Measurements from ENCODE around the gene EN2. TPM values are rescaled to one million over a fixed set of nuclear protein-coding genes. Genes with fewer than 3 reads are reported as not detected.

EN2 gene
- total RNA-seq, 2 experiments from 2014 or later = not detected

DNA sequence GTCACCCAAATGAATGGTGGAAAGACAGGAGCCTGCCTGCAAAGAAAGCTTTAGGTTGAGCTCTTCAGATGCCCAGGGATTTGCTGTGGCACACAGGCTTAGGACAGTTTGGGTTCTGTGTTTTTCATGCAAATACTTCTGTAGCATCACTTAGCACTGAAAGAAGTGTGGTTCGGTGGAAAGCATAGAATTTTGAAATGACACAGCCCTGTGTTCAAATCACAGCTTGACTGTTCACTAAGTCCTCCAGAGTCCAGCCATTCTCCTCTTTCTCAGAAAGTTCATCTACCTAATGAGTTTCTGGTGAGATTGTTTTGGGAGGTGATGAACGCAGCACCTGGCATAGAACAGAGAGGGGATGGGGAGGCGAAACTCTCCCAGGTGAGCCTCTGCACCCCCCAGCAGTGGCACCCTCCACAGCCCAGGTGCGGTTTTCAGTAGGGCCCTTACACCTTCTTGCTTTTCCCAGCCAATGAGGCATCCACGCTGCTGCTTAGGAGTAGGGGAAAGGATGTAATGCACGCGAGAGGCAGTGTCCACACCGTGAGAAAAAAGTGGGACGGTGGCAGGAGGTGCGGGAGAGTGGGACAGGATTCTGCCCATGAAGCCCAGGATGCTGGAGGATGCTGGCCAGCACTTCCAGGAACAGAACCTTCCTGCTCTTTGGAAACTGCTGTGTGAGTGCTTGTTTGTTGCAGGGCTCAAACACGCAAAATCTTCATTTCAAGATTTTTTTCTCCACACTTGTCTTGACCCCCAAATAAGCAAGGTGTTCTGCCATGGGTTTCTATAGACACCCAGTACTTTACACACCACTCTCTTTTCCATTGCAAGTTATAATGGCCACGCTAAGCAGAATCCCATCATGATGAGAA is 11.6 kb downstream of the EN2 start:
- CTCF ChIA-PET = no interaction called here
- Mint-ChIP-seq H3K4me3 (no peak overlapping the region), H3K36me3 (ENCODE audit: low read depth) (no peaks in the 10 kb centered on the region)

DNA sequence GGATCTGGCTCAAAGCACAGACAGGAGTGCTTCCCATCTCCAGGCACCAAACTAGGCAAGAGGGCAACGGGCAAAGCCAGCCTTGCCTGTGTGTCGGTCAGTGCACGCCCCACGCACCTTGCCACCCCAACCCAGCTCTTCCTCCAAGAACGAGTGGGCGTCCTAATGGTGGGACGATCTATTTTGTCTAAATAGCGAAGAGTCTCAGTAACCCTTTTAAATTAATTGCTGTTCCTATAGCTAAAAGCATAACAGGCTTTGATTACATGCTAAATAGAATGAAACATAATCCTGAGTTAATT is 12.2 kb downstream of the EN2 start:
- DNase-seq = no peak
- Mint-ChIP-seq H3K27me3 (ENCODE audit: low read depth) (peaks cover 85% of the 10 kb centered on the region), H3K36me3 (ENCODE audit: low read depth) (no peaks in the 10 kb centered on the region), H3K4me3 (no peak overlapping the region), H3K4me1 (ENCODE audit: low read depth) (peaks cover 18% of the 10 kb centered on the region), H3K9me3 (no peaks in the 10 kb centered on the region), H3K27ac (no peak overlapping the region)
- CTCF ChIA-PET = no interaction called here
- intact Hi-C loops (cut with micrococcal nuclease) = no loop called here

More for the DNA sequence above, 11.6 kb downstream of the EN2 start:
- Mint-ChIP-seq H3K27ac (no peak overlapping the region), H3K9me3 (no peaks in the 10 kb centered on the region), H3K27me3 (ENCODE audit: low read depth) (peaks cover 86% of the 10 kb centered on the region), H3K4me1 (ENCODE audit: low read depth) (peaks cover 21% of the 10 kb centered on the region)
- DNase-seq = no peak
- intact Hi-C loops (cut with micrococcal nuclease) = loop anchor here (5.0 to 10.0 kb wide), 3 partner anchors 265 to 1543 kb away; partner anchors contain the start of genes MNX1 and SHH

DNA sequence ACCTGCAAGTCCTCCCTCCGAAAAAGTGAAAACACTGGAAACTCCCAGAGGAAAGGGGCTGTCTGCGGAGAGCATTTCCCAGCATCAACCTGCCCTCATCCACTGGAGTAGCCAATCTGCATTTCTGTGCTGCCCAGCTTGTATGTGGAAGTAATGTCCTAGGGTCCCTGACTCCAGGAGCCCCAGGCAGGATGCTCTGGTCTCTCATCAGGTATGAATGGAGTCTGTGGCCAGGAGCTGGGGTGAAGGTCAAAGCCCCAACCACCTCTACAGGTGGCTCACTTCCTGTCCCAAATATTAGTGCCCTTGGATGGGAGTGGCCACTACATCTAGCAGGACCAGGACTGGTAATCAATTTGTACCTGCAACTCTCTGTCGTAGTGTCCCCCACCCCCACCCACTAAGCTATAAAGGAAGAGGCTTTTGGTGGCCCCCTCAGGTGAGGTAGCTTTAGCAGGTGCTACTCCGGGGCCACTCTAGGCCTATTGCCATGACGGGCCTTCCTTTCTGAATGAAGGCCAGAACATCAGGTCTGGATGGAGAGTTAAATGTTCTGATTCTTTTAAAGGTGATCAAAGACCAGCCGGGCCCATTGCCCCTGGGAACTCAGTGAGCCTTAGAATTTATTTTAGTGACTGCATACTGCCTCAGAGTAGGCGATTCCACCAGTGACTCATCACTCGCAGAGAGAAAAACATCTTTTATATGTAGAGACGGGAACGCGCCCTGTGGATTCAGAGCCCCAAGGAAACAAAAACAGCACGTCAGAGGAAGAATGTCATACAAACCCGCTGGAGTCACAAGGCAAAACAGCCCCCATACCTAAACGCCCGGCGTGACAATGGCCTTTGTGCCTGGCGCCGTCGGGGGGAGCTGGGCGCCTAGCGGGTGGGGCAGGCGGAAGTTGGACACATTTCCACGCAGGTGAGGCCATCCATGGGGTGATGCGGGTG is 13.0 kb downstream of the EN2 start:
- no peak for DNase-seq
- intact Hi-C loops (cut with micrococcal nuclease) = no loop called here
- Mint-ChIP-seq H3K4me3 (no peak overlapping the region), H3K4me1 (ENCODE audit: low read depth) (peaks cover 15% of the 10 kb centered on the region), H3K36me3 (ENCODE audit: low read depth) (no peaks in the 10 kb centered on the region), H3K27me3 (ENCODE audit: low read depth) (peaks cover 85% of the 10 kb centered on the region), H3K9me3 (peaks cover 2% of the 10 kb centered on the region), H3K27ac (no peak overlapping the region)
- CTCF ChIA-PET = interaction anchor here (0.6 to 0.8 kb wide), 2 partner anchors 91 to 270 kb away, joined by 3 read pairs; no protein-coding TSS in a partner anchor

DNA sequence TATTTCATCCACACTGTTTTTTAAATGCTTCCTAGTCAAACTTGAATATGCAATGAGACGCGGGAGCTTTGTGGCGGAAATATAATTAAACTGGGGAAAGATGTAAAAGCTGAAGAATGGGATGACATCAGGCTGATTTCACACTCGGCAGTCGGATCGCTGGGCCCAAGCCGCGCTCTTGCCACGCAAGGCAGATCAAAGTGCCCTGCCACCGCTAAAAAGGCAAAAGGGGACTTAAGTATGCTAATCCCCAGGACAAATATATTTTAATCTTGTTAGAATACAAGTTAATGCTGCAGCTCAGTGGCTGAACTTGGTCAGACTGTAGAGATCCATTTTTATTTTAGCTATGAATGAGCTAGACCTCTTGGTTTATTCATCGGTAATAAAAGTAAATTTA is 13.8 kb downstream of the EN2 start:
- Mint-ChIP-seq H3K4me1 (ENCODE audit: low read depth) (peaks cover 13% of the 10 kb centered on the region), H3K4me3 (no peak overlapping the region), H3K27me3 (ENCODE audit: low read depth) (peaks cover 86% of the 10 kb centered on the region), H3K36me3 (ENCODE audit: low read depth) (no peaks in the 10 kb centered on the region), H3K27ac (no peak overlapping the region), H3K9me3 (peaks cover 2% of the 10 kb centered on the region)
- no peak for DNase-seq
- CTCF ChIA-PET = interaction anchor here (0.6 kb wide), 1 partner anchor 200 kb away, joined by 3 read pairs; no protein-coding TSS in a partner anchor
- intact Hi-C loops (cut with micrococcal nuclease) = no loop called here

DNA sequence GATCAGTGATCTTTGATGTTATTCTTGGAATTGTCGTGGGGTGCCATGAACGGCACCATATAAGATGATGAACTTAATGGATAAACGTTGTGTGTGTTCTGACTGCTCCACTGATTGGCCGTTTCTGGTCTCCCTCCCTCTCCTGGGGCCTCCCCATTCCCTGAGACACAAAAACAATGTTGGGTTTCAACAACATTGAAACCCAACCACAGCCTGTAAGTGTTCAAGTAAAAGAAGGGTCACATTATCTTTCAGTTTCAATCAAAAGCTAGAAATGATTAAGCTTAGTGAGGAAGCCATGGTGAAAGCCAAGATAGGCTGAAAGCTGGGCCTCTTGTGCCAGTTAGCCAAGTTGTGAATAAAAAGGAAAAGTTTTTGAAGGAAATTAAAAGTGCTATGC is 19.5 kb downstream of the EN2 start:
- intact Hi-C loops (cut with micrococcal nuclease) = no loop called here
- Mint-ChIP-seq H3K9me3 (peaks cover 9% of the 10 kb centered on the region), H3K27me3 (ENCODE audit: low read depth) (peaks cover 71% of the 10 kb centered on the region), H3K36me3 (ENCODE audit: low read depth) (no peaks in the 10 kb centered on the region), H3K4me3 (no peak overlapping the region), H3K4me1 (ENCODE audit: low read depth) (peaks cover 9% of the 10 kb centered on the region), H3K27ac (no peak overlapping the region)
- DNase-seq = peak; percentile 39
- CTCF ChIA-PET = interaction anchor here (0.7 kb wide), 1 partner anchor 133 kb away, joined by 3 read pairs; no protein-coding TSS in a partner anchor

DNA sequence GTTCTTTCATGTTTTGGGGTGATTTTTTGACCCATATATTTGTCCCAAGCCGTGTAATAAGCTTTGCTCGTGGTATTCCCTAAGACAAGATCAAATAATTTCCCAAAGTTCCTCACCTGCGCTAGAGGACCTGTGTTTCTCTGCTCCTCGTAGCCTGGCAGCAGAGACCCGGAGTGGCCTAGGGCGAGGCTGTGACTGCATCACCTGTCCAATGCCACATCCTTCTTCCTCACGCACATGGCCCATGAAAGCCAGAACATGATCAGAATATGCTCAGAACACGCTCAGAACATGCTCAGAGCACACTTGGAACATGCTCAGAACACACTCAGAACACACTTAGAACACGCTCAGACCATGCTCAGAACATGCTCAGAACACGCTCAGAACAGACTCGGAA is 23.8 kb downstream of the EN2 start:
- H3K27me3 Mint-ChIP-seq (ENCODE audit: low read depth) = peaks cover 52% of the 10 kb centered on the region
- H3K4me1 Mint-ChIP-seq (ENCODE audit: low read depth) = peaks cover 15% of the 10 kb centered on the region
- intact Hi-C loops (cut with micrococcal nuclease) = no loop called here
- no peak overlapping the region for H3K27ac Mint-ChIP-seq
- H3K4me3 Mint-ChIP-seq = no peak overlapping the region
- H3K36me3 Mint-ChIP-seq (ENCODE audit: low read depth) = no peaks in the 10 kb centered on the region
- CTCF ChIA-PET = no interaction called here
- DNase-seq = no peak
- peaks cover 8% of the 10 kb centered on the region for H3K9me3 Mint-ChIP-seq

DNA sequence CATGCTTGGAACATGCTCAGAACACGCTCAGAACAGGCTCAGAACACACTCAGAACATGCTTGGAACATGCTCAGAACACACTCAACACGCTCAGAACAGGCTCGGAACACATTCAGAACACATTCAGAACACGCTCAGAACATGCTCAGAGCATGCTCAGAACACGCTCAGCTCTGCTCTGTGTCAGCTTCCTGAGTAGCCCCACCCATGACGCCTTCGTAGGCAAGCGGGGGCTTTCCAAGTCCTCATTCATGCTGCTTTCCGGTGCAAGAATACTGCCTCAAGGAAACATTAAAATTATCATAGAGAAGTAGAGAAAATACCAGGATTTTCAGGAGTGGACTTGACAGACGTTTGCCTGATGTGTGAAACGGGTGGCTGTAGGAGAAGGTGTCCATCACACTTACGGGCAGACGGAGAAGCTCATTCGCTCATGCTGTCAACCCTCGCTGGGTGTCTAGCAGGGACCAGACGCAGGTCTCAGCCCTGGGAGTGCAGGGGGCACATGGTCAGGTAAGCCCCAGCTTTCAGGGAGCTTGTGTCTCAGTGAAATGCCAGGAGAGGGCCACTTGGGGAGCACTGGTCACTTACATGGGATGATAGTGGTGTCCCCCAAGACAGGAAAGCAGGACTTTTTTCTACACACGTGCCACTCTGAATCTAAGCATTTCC is 24.7 kb downstream of the EN2 start:
- CTCF ChIA-PET = no interaction called here
- peak overlapping the region; percentile 30 for H3K27ac Mint-ChIP-seq
- DNase-seq = peak; percentile 37
- H3K9me3 Mint-ChIP-seq = peaks cover 8% of the 10 kb centered on the region
- peaks cover 48% of the 10 kb centered on the region for H3K27me3 Mint-ChIP-seq (ENCODE audit: low read depth)
- peak overlapping the region; percentile 59 for H3K4me3 Mint-ChIP-seq
- intact Hi-C loops (cut with micrococcal nuclease) = no loop called here
- H3K36me3 Mint-ChIP-seq (ENCODE audit: low read depth) = no peaks in the 10 kb centered on the region
- H3K4me1 Mint-ChIP-seq (ENCODE audit: low read depth) = peaks cover 11% of the 10 kb centered on the region

DNA sequence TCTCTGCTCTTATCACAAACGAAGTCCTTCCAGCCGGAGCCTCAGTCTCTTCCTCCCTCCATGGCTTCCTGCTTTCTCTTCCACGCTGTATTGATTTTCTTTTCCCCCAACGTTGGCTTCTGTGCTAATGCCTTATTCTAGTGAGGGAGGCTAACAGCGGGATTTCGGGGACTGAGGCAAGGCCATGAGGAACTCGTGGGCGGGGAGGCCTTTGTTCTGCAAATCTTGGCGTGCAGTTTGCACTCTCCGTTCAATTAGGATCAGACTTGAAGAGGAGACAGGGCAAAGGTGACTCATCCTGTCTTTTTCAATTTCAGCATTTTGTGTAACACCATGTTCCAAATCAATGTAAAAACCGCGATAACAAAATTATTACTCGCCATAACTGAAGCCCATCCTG is 25.3 kb downstream of the EN2 start:
- H3K36me3 Mint-ChIP-seq (ENCODE audit: low read depth) = no peaks in the 10 kb centered on the region
- peaks cover 8% of the 10 kb centered on the region for H3K4me1 Mint-ChIP-seq (ENCODE audit: low read depth)
- intact Hi-C loops (cut with micrococcal nuclease) = no loop called here
- CTCF ChIA-PET = no interaction called here
- peaks cover 50% of the 10 kb centered on the region for H3K27me3 Mint-ChIP-seq (ENCODE audit: low read depth)
- peaks cover 8% of the 10 kb centered on the region for H3K9me3 Mint-ChIP-seq
- H3K27ac Mint-ChIP-seq = no peak overlapping the region
- no peak for DNase-seq
- H3K4me3 Mint-ChIP-seq = peak overlapping the region; percentile 59

DNA sequence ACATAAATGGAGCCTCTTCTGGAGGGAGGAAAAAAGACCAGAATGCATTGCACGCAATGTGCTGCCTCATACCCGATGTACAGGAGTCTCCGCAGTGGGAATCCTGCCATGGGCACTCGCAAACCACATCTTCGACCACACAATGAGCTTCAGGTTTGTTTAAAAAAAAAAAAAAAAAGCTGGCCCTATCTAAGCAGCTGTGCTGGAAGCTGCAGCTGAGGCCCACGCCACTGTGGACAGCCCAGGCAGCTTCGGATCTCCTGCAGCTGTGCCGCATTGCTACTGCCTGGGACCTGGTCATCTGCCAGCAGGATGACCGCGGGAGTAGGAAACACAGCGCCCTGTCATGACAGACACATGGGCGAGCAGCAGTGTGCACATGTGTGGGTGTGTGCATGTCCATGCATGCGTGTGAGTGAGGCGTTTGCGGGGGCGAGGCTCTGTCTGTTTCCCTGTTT is 26.0 kb downstream of the EN2 start:
- H3K27me3 Mint-ChIP-seq (ENCODE audit: low read depth) = peaks cover 46% of the 10 kb centered on the region
- H3K9me3 Mint-ChIP-seq = peaks cover 8% of the 10 kb centered on the region
- peaks cover 8% of the 10 kb centered on the region for H3K4me1 Mint-ChIP-seq (ENCODE audit: low read depth)
- intact Hi-C loops (cut with micrococcal nuclease) = no loop called here
- DNase-seq = no peak
- CTCF ChIA-PET = no interaction called here
- H3K4me3 Mint-ChIP-seq = no peak overlapping the region
- no peaks in the 10 kb centered on the region for H3K36me3 Mint-ChIP-seq (ENCODE audit: low read depth)
- no peak overlapping the region for H3K27ac Mint-ChIP-seq

DNA sequence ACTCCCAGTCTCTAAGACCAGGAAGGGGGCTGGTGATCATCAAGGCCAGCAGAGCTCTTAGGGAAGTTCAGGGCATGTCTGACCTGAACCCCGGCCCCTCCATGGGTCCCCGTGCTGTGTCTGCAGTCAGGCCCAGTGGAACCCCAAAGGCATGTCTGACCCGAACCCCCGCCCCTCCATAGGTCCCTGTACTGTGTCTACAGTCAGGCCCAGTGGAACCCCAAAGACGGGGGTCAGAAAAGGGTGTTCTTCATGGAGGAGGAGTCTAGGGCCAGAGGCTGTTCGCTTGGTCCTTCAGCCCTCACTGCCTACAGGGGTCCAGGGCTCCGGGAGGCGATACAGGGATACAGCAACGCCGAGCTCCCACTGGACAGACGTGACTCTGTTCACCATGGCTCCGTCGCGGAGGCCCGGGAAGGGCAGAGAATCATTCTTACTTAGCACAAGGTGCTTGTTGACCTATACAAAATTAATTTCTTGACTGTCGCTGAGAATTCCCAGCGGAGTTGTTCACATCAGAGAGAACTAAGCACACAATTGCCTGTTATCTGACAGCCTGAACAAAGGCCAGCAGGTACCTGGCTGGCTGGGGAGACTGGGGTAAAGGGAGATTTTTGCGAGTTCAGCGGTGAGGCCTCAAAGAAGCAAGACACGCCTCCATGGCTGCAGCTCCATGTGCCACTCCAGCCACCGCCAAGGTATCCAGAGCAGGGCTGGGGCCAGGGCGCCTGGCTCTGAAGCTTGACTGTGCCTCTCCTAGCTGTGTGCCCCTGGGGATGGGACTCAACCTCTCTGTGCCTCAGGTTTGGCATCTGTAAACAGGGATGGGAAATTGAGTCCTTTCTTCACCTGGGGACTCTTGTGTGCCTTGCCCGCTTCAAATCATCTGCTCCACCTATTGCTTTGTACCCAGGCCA is 26.8 kb downstream of the EN2 start:
- Mint-ChIP-seq H3K27me3 (ENCODE audit: low read depth) (peaks cover 47% of the 10 kb centered on the region), H3K4me1 (ENCODE audit: low read depth) (peaks cover 8% of the 10 kb centered on the region), H3K9me3 (peaks cover 8% of the 10 kb centered on the region), H3K27ac (no peak overlapping the region), H3K4me3 (no peak overlapping the region), H3K36me3 (ENCODE audit: low read depth) (no peaks in the 10 kb centered on the region)
- DNase-seq = no peak
- intact Hi-C loops (cut with micrococcal nuclease) = no loop called here
- CTCF ChIA-PET = no interaction called here

DNA sequence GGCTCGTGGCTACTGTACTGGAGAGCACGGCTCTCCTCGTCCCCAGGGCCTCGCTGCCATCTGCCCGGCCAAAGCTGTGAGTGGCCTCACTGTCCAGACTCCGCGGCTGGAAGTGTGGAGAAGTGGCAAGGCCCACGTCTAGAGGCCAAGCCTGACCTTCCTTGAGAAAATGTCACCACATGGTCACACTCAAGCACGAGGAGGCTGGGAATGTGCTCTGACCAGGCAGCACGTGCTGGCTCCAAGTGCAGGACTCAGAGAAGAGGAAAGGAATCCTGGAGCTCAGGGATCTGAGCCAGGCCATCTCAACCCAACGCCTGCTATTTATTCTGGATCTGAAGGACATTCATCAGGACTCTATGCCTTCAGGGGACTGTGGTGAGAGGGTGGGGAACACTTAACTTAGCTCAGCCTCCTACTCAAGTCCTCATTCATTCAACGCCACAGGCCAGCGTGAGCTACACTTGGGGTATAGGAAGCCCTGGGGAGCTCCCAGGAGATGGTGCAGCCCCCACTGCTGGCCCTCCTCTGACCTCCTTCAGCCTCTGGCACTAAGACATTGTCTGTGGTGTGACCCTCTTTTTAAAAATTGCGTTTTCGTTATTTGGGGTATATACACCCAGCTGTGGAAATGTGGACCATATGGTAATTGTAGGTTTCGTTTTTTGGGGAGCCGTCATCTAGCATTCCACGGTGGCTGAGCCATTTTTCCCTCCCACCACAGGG is 29.0 kb downstream of the EN2 start:
- Mint-ChIP-seq H3K9me3 (peaks cover 7% of the 10 kb centered on the region), H3K4me1 (ENCODE audit: low read depth) (peaks cover 17% of the 10 kb centered on the region), H3K27me3 (ENCODE audit: low read depth) (peaks cover 50% of the 10 kb centered on the region), H3K4me3 (no peak overlapping the region), H3K27ac (no peak overlapping the region), H3K36me3 (ENCODE audit: low read depth) (peaks cover 2% of the 10 kb centered on the region)
- intact Hi-C loops (cut with micrococcal nuclease) = no loop called here
- CTCF ChIA-PET = no interaction called here
- DNase-seq = no peak

Measured in activated naive CD4-positive, alpha-beta T cell treated with anti-CD3 and anti-CD28 coated beads for 36 hours (primary cell).